ENCODE results near the gene CNTNAP2.

GRCh38 chr7:147639751-147640150 is 1523.2 kb downstream of the CNTNAP2 start:
- TF ChIP-seq MYNN (tag by site-specific recombination; IDR thresholded peaks at IDR 0.05; ENCODE audit: borderline replicate concordance) (no peak), CTCF (tag by site-specific recombination; IDR thresholded peaks at IDR 0.05) (no peak), ZBTB49 (tag by site-specific recombination; IDR thresholded peaks at IDR 0.05; ENCODE audit: low read depth) (no peak), SALL2 (tag by site-specific recombination; IDR thresholded peaks at IDR 0.05; ENCODE audit: borderline replicate concordance) (no peak), ZNF792 (tag by site-specific recombination; IDR thresholded peaks at IDR 0.05) (no peak), ZFP41 (tag by site-specific recombination; IDR thresholded peaks at IDR 0.05; ENCODE audit: borderline replicate concordance) (no peak), KLF16 (tag by site-specific recombination; IDR thresholded peaks at IDR 0.05) (no peak), ZNF707 (tag by site-specific recombination; IDR thresholded peaks at IDR 0.05) (no peak), ZNF274 (IDR thresholded peaks at IDR 0.05; ENCODE audit: low read length) (no peak), ZNF274 (tag by site-specific recombination; IDR thresholded peaks at IDR 0.05; ENCODE audit: borderline replicate concordance) (no peak)
